HuH-7.5 (cell line): Measurements from ENCODE around the gene CAMK1G.

Source experiments
- DNase-seq: peaks from one replicate; pipeline ENCODE4 v3.0.0; 2011; ENCODE audit warnings: low spot score

CAMK1G gene

GRCh38 chr1:209583408-209583807, at the start of gene CAMK1G:
TSS of gene CAMK1G (plus strand) at chr1:209583714. CDS start at chr1:209594984, 11,270 bp downstream.
- no peak for DNase-seq

- DNase-seq, result no peak
Measured at GRCh38 chr1:209534496-209535250, 48.8 kb upstream of the CAMK1G start.

GRCh38 chr1:209536843-209537242, 46.7 kb upstream of the CAMK1G start:
- no peak for DNase-seq

- DNase-seq, result no peak
Measured at GRCh38 chr1:209537336-209538114, 46.0 kb upstream of the CAMK1G start.

GRCh38 chr1:209539576-209539975, 43.9 kb upstream of the CAMK1G start:
- DNase-seq, result no peak

- no peak for DNase-seq
Measured at GRCh38 chr1:209542585-209542984, 40.9 kb upstream of the CAMK1G start.

GRCh38 chr1:209544098-209544497, 39.4 kb upstream of the CAMK1G start:
- no peak for DNase-seq

- no peak for DNase-seq
Measured at GRCh38 chr1:209545423-209545822, 38.1 kb upstream of the CAMK1G start.

- DNase-seq, result no peak
Measured at GRCh38 chr1:209546390-209547085, 37.0 kb upstream of the CAMK1G start.

GRCh38 chr1:209547626-209548025, 35.9 kb upstream of the CAMK1G start:
- DNase-seq, result no peak

- no peak for DNase-seq
Measured at GRCh38 chr1:209549443-209550205, 33.9 kb upstream of the CAMK1G start.

GRCh38 chr1:209550519-209550918, 33.0 kb upstream of the CAMK1G start:
- no peak for DNase-seq

- no peak for DNase-seq
Measured at GRCh38 chr1:209552406-209553264, 30.9 kb upstream of the CAMK1G start.

GRCh38 chr1:209554761-209555611, 28.5 kb upstream of the CAMK1G start:
- no peak for DNase-seq

- DNase-seq, result no peak
Measured at GRCh38 chr1:209556162-209556690, 27.3 kb upstream of the CAMK1G start.

GRCh38 chr1:209557221-209557620, 26.3 kb upstream of the CAMK1G start:
- no peak for DNase-seq

GRCh38 chr1:209560529-209560928, 23.0 kb upstream of the CAMK1G start:
- DNase-seq, result no peak

- no peak for DNase-seq
Measured at GRCh38 chr1:209560952-209561351, 22.6 kb upstream of the CAMK1G start.

- DNase-seq, result no peak
Measured at GRCh38 chr1:209561532-209561931, 22.0 kb upstream of the CAMK1G start.

- no peak for DNase-seq
Measured at GRCh38 chr1:209564849-209565248, 18.7 kb upstream of the CAMK1G start.
